GM13977 (cell line): Measurements from ENCODE around the gene RASSF3.

ENCODE experiments used
- DNase-seq: peaks from one replicate; pipeline ENCODE4 v3.0.0; 2012; ENCODE audit warnings: low spot score
- in situ Hi-C: fragments of 300-500 bp; cut with MboI; formaldehyde crosslinking; loops from one replicate; pipeline ENCODE4 v1.12.0; 2022; ENCODE audit warnings: low sequenced_read_pairs, low pct_unique_long_range_greater_than_20kb, mixed read lengths, inconsistent platforms; ENCODE audit not compliant: unreplicated experiment
- TF ChIP-seq, protein P1 (sequence below): IDR thresholded peaks from 2 replicates; pipeline ENCODE4 v1.5.1; 2012; ENCODE audit warnings: mild to moderate bottlenecking, control low read depth; ENCODE audit not compliant: insufficient read depth; ENCODE audit errors: extremely low read depth, missing control alignments

Gene RASSF3

DNA sequence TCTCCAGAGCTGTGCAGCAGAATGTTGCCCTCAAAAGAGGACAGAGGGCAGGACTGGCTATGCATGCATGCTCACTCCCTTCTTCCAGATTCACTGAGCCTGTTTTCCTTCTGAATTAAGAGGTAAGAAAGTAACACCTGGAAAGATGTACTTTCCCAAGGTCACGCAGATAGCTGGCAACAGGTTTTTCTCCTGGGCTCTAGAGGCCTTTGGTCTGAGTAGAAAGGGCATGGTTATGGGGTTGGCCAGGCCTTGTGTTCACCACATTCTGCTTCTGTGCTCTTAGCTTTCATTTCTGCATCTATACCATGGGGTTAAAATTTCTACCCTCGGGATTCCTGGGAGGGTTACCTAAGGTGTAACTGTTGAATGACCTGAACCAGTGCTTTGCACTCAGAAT, 57.5 kb downstream of the RASSF3 start:
- in situ Hi-C loops: no loop called here
- TF ChIP-seq, protein P1, sequence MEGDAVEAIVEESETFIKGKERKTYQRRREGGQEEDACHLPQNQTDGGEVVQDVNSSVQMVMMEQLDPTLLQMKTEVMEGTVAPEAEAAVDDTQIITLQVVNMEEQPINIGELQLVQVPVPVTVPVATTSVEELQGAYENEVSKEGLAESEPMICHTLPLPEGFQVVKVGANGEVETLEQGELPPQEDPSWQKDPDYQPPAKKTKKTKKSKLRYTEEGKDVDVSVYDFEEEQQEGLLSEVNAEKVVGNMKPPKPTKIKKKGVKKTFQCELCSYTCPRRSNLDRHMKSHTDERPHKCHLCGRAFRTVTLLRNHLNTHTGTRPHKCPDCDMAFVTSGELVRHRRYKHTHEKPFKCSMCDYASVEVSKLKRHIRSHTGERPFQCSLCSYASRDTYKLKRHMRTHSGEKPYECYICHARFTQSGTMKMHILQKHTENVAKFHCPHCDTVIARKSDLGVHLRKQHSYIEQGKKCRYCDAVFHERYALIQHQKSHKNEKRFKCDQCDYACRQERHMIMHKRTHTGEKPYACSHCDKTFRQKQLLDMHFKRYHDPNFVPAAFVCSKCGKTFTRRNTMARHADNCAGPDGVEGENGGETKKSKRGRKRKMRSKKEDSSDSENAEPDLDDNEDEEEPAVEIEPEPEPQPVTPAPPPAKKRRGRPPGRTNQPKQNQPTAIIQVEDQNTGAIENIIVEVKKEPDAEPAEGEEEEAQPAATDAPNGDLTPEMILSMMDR: no peak
- DNase-seq: no peak

- DNase-seq: peak; percentile 41
- TF ChIP-seq, protein P1: no peak
- in situ Hi-C loops: no loop called here
Measured at GRCh38 chr12:64669270-64669842, 59.1 kb downstream of the RASSF3 start.

GRCh38 chr12:64670019-64670418, 59.7 kb downstream of the RASSF3 start:
- TF ChIP-seq, protein P1: no peak
- no peak for DNase-seq
- in situ Hi-C loops: no loop called here

DNA sequence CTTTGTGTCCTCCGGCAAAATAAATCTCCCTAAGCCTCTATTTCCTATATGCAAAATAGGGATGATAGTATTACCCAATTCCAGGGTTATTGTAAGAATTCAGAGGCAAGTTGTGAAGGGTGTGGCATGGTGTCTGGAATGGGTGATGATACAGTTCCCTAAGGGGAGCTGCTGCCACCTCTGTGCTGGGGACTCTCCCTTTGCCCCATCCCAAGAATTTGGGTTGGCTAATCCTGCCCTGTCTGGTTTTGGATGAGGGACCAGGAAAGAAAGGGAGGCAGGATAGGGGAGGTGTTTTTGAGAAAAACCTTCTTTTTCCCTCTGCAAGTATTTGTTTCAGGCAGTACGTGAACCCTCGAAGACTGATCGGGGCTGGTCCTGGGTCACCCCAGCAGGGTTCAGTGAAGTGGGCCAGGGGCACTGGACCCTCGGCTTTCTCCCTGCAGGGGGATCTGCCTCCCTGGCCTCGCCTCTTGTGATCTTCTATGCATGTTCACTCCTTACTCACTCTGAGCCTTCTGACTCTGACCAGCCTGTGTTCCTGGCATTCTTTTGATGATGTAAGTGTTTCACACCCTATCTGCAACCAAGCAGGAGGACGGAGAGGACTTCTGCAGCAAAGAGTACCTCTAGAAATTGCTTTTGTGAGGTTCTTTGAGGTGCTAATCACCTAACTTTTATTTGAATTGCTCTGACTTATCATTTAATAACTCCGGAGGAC, 60.8 kb downstream of the RASSF3 start:
- no peak for DNase-seq
- in situ Hi-C loops: no loop called here

GRCh38 chr12:64671681-64672080, 61.4 kb downstream of the RASSF3 start:
- in situ Hi-C loops: no loop called here
- TF ChIP-seq, protein P1: no peak
- DNase-seq: no peak

More for the DNA sequence above, 60.8 kb downstream of the RASSF3 start:
- TF ChIP-seq, protein P1: no peak

DNA sequence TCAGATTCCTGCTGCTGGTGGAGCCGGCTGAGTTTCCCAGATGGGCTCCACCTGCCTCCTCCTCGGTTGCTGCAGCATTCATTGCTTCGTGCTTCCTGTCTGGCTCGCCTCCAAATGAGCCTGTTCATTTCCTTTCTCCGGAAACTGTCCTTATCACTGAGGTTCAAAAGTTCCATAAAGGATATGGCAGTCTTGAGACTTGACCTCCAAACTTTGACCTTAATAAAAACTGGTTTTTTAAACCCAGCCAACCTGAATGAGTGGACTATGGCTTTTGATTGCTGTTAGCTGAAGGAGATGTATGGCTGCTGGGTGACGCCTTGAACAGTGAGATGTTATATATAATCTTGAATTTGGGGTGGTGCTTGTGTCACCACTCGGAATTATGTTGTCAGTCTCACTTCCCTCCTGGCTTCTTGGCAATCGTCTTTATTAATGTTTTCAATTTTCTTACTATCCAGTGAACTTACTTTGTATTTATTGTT, 62.7 kb downstream of the RASSF3 start:
- DNase-seq: no peak
- in situ Hi-C loops: no loop called here
- TF ChIP-seq, protein P1: no peak
